WI38 (cell line): ENCODE measurements around the gene DLX2.

Experiments
- H3K4me3 ChIP-seq: 2 replicates; pipeline ENCODE4 v1.5.1; 2011; ENCODE audit warnings: low read depth, mild to moderate bottlenecking, control low read depth, low read length
- CTCF ChIP-seq: IDR thresholded peaks from 2 replicates; pipeline ENCODE4 v1.5.1; 2012; ENCODE audit warnings: low read depth, mild to moderate bottlenecking, control low read depth, low read length

DLX2 gene

GRCh38 chr2:172091000-172091641 is 11.6 kb downstream of the DLX2 start:
- TF ChIP-seq CTCF: no peak
- H3K4me3 ChIP-seq: no peak overlapping the region

GRCh38 chr2:172090044-172090961 is 12.4 kb downstream of the DLX2 start:
- no peak overlapping the region for H3K4me3 ChIP-seq
- TF ChIP-seq CTCF: no peak

- no peak for TF ChIP-seq CTCF
- no peak overlapping the region for H3K4me3 ChIP-seq
Measured at GRCh38 chr2:172089633-172090032, 13.1 kb downstream of the DLX2 start.

- TF ChIP-seq CTCF: no peak
- H3K4me3 ChIP-seq: no peak overlapping the region
Measured at GRCh38 chr2:172089005-172089504, 13.6 kb downstream of the DLX2 start.

- no peak for TF ChIP-seq CTCF
- H3K4me3 ChIP-seq: no peak overlapping the region
Measured at GRCh38 chr2:172088245-172089004, 14.3 kb downstream of the DLX2 start.

GRCh38 chr2:172087780-172088244 is 14.9 kb downstream of the DLX2 start:
- TF ChIP-seq CTCF: no peak
- no peak overlapping the region for H3K4me3 ChIP-seq
